HepG2 (cell line): Measurements from ENCODE around the gene CCT3. TPM values are rescaled to one million over a fixed set of nuclear protein-coding genes. Genes with fewer than 3 reads are reported as not detected.
A peak's percentile ranks its signal among the peaks of the same experiment; 100 is the strongest.

Experiments used
- ARID5B ChIP-seq: IDR thresholded peaks from 2 replicates; pipeline ENCODE4 v1.4.0; 2020; ENCODE audit warnings: mild to moderate bottlenecking, missing genetic modification reagents
- BRF2 ChIP-seq: sonication (generic); formaldehyde crosslinking; IDR thresholded peaks from 2 replicates; pipeline ENCODE4 v1.8.1; 2022; ENCODE audit warnings: mild to moderate bottlenecking, missing genetic modification reagents
- CSRNP2 ChIP-seq: sonication (generic); formaldehyde crosslinking; conservative IDR thresholded peaks from 2 replicates; pipeline ENCODE4 v1.8.0; 2022; ENCODE audit warnings: low read depth, missing genetic modification reagents
- DBP ChIP-seq: sonication (generic); formaldehyde crosslinking; IDR thresholded peaks from 2 replicates; pipeline ENCODE4 v1.4.0; 2020; ENCODE audit warnings: missing genetic modification reagents; ENCODE audit errors: not compliant biosample characterization
- FLYWCH1 ChIP-seq: sonication (generic); formaldehyde crosslinking; IDR thresholded peaks from 2 replicates; pipeline ENCODE4 v1.8.1; 2023; ENCODE audit warnings: mild to moderate bottlenecking, missing genetic modification reagents
- GATA4 ChIP-seq: sonication (generic); IDR thresholded peaks from 2 replicates; pipeline ENCODE4 v1.6.1; 2016; ENCODE audit warnings: antibody characterized with exemption, low read depth, borderline replicate concordance
- IKZF5 ChIP-seq: IDR thresholded peaks from 2 replicates; pipeline ENCODE4 v1.6.1; 2018; ENCODE audit warnings: missing genetic modification reagents, mild to moderate bottlenecking, missing compliant biosample characterization
- IRF2 ChIP-seq: IDR thresholded peaks from 2 replicates; pipeline ENCODE4 v1.6.1; 2018; ENCODE audit warnings: missing genetic modification reagents, missing compliant biosample characterization
- MAFF ChIP-seq: IDR thresholded peaks from 2 replicates; pipeline ENCODE4 v1.6.1; 2011; ENCODE audit warnings: low read depth, low read length, improper control_type of control experiment
- PPARG ChIP-seq: conservative IDR thresholded peaks from 2 replicates; pipeline ENCODE4 v1.6.1; 2016; ENCODE audit warnings: missing biosample characterization, missing genetic modification reagents
- SETDB1 ChIP-seq: sonication (generic); formaldehyde crosslinking; IDR thresholded peaks from 2 replicates; pipeline ENCODE4 v1.5.1; 2020; ENCODE audit warnings: missing genetic modification reagents, mild to moderate bottlenecking, borderline replicate concordance
- SKI ChIP-seq: fragments of 450-650 bp; IDR thresholded peaks from one replicate; pipeline ENCODE4 v1.6.1; 2018; ENCODE audit warnings: mild to moderate bottlenecking; ENCODE audit not compliant: partially characterized antibody
- SNRNP70 ChIP-seq: fragments of 200-400 bp; formaldehyde crosslinking; IDR thresholded peaks from 2 replicates; pipeline ENCODE4 v1.6.1; 2017; ENCODE audit warnings: mild to moderate bottlenecking, low read depth, low read length, moderate library complexity
- TBX2 ChIP-seq: sonication (generic); formaldehyde crosslinking; IDR thresholded peaks from 2 replicates; pipeline ENCODE4 v1.5.0; 2020; ENCODE audit warnings: missing genetic modification reagents, mild to moderate bottlenecking, borderline replicate concordance
- ZBTB20 ChIP-seq: sonication (generic); formaldehyde crosslinking; IDR thresholded peaks from 2 replicates; pipeline ENCODE4 v1.8.1; 2023; ENCODE audit warnings: missing genetic modification reagents, low read depth, mild to moderate bottlenecking, borderline replicate concordance
- ZNF234 ChIP-seq: sonication (generic); formaldehyde crosslinking; conservative IDR thresholded peaks from 2 replicates; pipeline ENCODE4 v1.5.1; 2020; ENCODE audit warnings: mild to moderate bottlenecking, missing genetic modification reagents
- ZNF329 ChIP-seq: sonication (generic); formaldehyde crosslinking; IDR thresholded peaks from 2 replicates; pipeline ENCODE4 v1.9.0; 2021; ENCODE audit warnings: low read depth, mild to moderate bottlenecking, missing genetic modification reagents
- ZNF451 ChIP-seq: sonication (generic); formaldehyde crosslinking; IDR thresholded peaks from 2 replicates; pipeline ENCODE4 v1.5.0; 2020; ENCODE audit warnings: mild to moderate bottlenecking, missing genetic modification reagents
- ZNF550 ChIP-seq: sonication (generic); formaldehyde crosslinking; IDR thresholded peaks from 2 replicates; pipeline ENCODE4 v1.4.0; 2020; ENCODE audit warnings: mild to moderate bottlenecking, missing genetic modification reagents, borderline replicate concordance
- ZNF562 ChIP-seq: sonication (generic); formaldehyde crosslinking; IDR thresholded peaks from 2 replicates; pipeline ENCODE4 v1.8.0; 2022; ENCODE audit warnings: missing genetic modification reagents, borderline replicate concordance
- ZNF784 ChIP-seq: sonication (generic); formaldehyde crosslinking; IDR thresholded peaks from 2 replicates; pipeline ENCODE4 v1.5.1; 2020; ENCODE audit warnings: missing genetic modification reagents, mild to moderate bottlenecking, borderline replicate concordance
- polyA plus RNA-seq, 8 experiments: library from polyadenylated mRNA; depleted of rRNA in 3 of 8; stranded (reverse) in 7 of 8; unstranded in 1 of 8; fragments of >200 nt; fragmentation: Illumina TruSeq in 4 of 8; extraction: Trizol in 4 of 8; gene quantifications; 2 replicates each; pipeline versions ENCODE4 v1.2.1 to v1.2.3, GENCODE V29; 2011 to 2016; ENCODE audit warnings: low read depth in 4 of 8, missing spikeins in 1 of 8, mixed read lengths in 1 of 8; ENCODE audit not compliant: insufficient read depth in 1 of 8
- total RNA-seq, 5 experiments: library from RNA; depleted of rRNA; stranded (reverse); fragments of >200 nt; fragmentation: Illumina TruSeq; extraction: Trizol; gene quantifications; 2 replicates each; pipeline ENCODE4 v1.2.3, GENCODE V29; 2016; ENCODE audit warnings: low read depth in 1 of 5

The CCT3 gene
- total and polyA plus RNA-seq, 2 of the 13 experiments (the other 11 are each of a cell fraction or from before 2014, with no cell fraction given) = 319 to 615 TPM

- no peak for TF ChIP-seq BRF2 (CRISPR knock-in tag)
- no peak for TF ChIP-seq PPARG (CRISPR knock-in tag)
- no peak for TF ChIP-seq SNRNP70
- 0 out of 2 replicates have a peak, but pooled peaks have one; percentile 8 for TF ChIP-seq ZBTB20
- TF ChIP-seq SETDB1 (CRISPR knock-in tag) = no peak
- TF ChIP-seq DBP (CRISPR knock-in tag) = no peak
- no peak for TF ChIP-seq ZNF234 (CRISPR knock-in tag)
- TF ChIP-seq ZNF784 = no peak
- 0 out of 2 replicates have a peak, but pooled peaks have one; percentile 22 for TF ChIP-seq IKZF5 (CRISPR knock-in tag)
- no peak for TF ChIP-seq ARID5B (CRISPR knock-in tag)
- no peak for TF ChIP-seq SKI
- peak; percentile 39 for TF ChIP-seq IRF2
- TF ChIP-seq ZNF329 (CRISPR knock-in tag) = no peak
- no peak for TF ChIP-seq CSRNP2 (CRISPR knock-in tag)
- TF ChIP-seq MAFF = no peak
- TF ChIP-seq ZNF562 = no peak
- TF ChIP-seq GATA4 = peak; percentile 34; the same call in 1 of the 2 replicates
- no peak for TF ChIP-seq ZNF550
- no peak for TF ChIP-seq ZNF451 (CRISPR knock-in tag)
- no peak for TF ChIP-seq TBX2 (CRISPR knock-in tag)
- no peak for TF ChIP-seq FLYWCH1 (CRISPR knock-in tag)
Observed at GRCh38 chr1:156368157-156368658, 30.1 kb upstream of the CCT3 start (continued).
